ENCODE measurements around the gene MOK.

DNA sequence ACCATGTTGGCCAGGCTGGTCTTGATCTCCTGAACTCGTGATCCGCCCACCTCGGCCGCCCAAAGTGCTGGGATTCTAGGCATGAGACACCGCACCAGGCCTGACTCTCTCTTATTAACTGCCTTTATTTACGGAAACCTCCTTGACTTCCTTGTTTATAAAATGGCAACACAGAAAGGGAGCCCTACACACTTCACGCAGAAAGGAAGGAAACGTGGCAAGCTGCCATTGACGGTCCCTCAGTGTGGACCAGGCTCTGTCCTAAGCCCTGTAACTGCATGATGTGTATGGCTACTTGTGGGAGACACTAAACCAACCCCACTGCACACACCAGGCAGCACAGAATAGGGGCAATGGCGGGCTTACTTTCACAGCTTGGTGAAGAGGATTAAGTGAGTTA, 46.1 kb upstream of the MOK start:
- no peak for TF ChIP-seq POLR2A (IDR thresholded peaks at IDR 0.05)
- TF ChIP-seq, protein P1, sequence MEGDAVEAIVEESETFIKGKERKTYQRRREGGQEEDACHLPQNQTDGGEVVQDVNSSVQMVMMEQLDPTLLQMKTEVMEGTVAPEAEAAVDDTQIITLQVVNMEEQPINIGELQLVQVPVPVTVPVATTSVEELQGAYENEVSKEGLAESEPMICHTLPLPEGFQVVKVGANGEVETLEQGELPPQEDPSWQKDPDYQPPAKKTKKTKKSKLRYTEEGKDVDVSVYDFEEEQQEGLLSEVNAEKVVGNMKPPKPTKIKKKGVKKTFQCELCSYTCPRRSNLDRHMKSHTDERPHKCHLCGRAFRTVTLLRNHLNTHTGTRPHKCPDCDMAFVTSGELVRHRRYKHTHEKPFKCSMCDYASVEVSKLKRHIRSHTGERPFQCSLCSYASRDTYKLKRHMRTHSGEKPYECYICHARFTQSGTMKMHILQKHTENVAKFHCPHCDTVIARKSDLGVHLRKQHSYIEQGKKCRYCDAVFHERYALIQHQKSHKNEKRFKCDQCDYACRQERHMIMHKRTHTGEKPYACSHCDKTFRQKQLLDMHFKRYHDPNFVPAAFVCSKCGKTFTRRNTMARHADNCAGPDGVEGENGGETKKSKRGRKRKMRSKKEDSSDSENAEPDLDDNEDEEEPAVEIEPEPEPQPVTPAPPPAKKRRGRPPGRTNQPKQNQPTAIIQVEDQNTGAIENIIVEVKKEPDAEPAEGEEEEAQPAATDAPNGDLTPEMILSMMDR (IDR thresholded peaks at IDR 0.05): no peak

Measured in uterus (tissue), 2 donors.